Measurements from ENCODE around the gene PDZD8. TPM values are rescaled to one million over a fixed set of nuclear protein-coding genes. Genes with fewer than 3 reads are reported as not detected.

The PDZD8 gene
- total and polyA plus RNA-seq, 2 donors (not counting 3 experiments of a cell fraction or from before 2014, with no cell fraction given), result 5.9 to 22.6 TPM

- CTCF ChIA-PET, result no interaction called here
- DNase-seq (ENCODE audit: low read depth, low spot score), result no peak
- no peak for FAIRE-seq
- no peak overlapping the region for H3K27ac ChIP-seq (ENCODE audit: insufficient read depth, low read depth, low read length)
- no peaks in the 10 kb centered on the region for H3K9me1 ChIP-seq (replicated peaks; ENCODE audit: control insufficient read depth, extremely low read depth, insufficient read depth, low read length)
- BruUV-seq (replicated peaks), result no TSS peak
- no peaks in the 10 kb centered on the region for H3K27me3 ChIP-seq (ENCODE audit: control insufficient read depth in 2 of 2, insufficient read depth in 2 of 2, low read length in 2 of 2)
- H3K9ac ChIP-seq (replicated peaks; ENCODE audit: extremely low read depth, insufficient read depth, low read length), result no peak overlapping the region
- H3K79me2 ChIP-seq (ENCODE audit: control insufficient read depth, insufficient read depth, low read length), result no peaks in the 10 kb centered on the region
- TF ChIP-seq, protein P1, sequence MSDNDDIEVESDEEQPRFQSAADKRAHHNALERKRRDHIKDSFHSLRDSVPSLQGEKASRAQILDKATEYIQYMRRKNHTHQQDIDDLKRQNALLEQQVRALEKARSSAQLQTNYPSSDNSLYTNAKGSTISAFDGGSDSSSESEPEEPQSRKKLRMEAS (IDR thresholded peaks at IDR 0.05; ENCODE audit: insufficient read depth, insufficient read length), result no peak
- TF ChIP-seq CTCF (IDR thresholded peaks at IDR 0.05; ENCODE audit: extremely low read depth in 1 of 2, insufficient read depth in 1 of 2, low read depth in 1 of 2, low read length in 2 of 2) (no peak), POLR2A (IDR thresholded peaks at IDR 0.05; ENCODE audit: low read depth, low read length) (no peak), EZH2 (IDR thresholded peaks at IDR 0.05; ENCODE audit: borderline replicate concordance, low read depth, low read length, severe bottlenecking) (no peak), FOS (IDR thresholded peaks at IDR 0.05; ENCODE audit: borderline replicate concordance, insufficient read depth, low read length) (no peak), GATA2 (IDR thresholded peaks at IDR 0.05; ENCODE audit: insufficient read depth, insufficient read length, low read depth, low read length) (no peak), POLR2AphosphoS5 (IDR thresholded peaks at IDR 0.05; ENCODE audit: insufficient read depth, low read depth, low read length) (no peak), MYC (IDR thresholded peaks at IDR 0.05; ENCODE audit: low read depth, low read length) (no peak), JUN (IDR thresholded peaks at IDR 0.05; ENCODE audit: borderline replicate concordance, insufficient read depth, insufficient read length, low read depth) (no peak)
- no peaks in the 10 kb centered on the region for H3K9me3 ChIP-seq (replicated peaks; ENCODE audit: control insufficient read depth, insufficient read depth, low read length)
- H3K36me3 ChIP-seq (ENCODE audit: control insufficient read depth in 2 of 2, extremely low read depth in 1 of 2, insufficient read depth in 2 of 2, low read length in 2 of 2), result no peaks in the 10 kb centered on the region
- no peak overlapping the region for H2AFZ ChIP-seq (ENCODE audit: low read depth, low read length)
- H3K4me3 ChIP-seq (replicated peaks in 1 of 3; ENCODE audit: insufficient read depth in 1 of 3, low read depth in 1 of 3, low read length in 3 of 3), result no peak overlapping the region
- dilution Hi-C loops (cut with MboI; ENCODE audit: extremely low pct_ligation_motif_present, low sequenced_read_pairs), result no loop called here
- no peaks in the 10 kb centered on the region for H3K4me1 ChIP-seq (ENCODE audit: control insufficient read depth, extremely low read depth, insufficient read depth, low read length)
- H3K4me2 ChIP-seq (ENCODE audit: insufficient read depth, low read length), result no peak overlapping the region
- no peaks in the 10 kb centered on the region for H4K20me1 ChIP-seq (replicated peaks; ENCODE audit: control insufficient read depth, extremely low read depth, insufficient read depth, low read length)
- intact Hi-C loops (cut with micrococcal nuclease), result no loop called here
- POLR2A ChIA-PET, result no interaction called here
Measured at GRCh38 chr10:117405730-117406129, 30.5 kb upstream of the PDZD8 start.
